ENCODE data around the gene MPP1.
"Not testable (repeated sequence)": the region's sequence is repeated elsewhere in the genome, so short reads cannot be mapped to it uniquely, and the experiment has no call there.

The MPP1 gene

DNA sequence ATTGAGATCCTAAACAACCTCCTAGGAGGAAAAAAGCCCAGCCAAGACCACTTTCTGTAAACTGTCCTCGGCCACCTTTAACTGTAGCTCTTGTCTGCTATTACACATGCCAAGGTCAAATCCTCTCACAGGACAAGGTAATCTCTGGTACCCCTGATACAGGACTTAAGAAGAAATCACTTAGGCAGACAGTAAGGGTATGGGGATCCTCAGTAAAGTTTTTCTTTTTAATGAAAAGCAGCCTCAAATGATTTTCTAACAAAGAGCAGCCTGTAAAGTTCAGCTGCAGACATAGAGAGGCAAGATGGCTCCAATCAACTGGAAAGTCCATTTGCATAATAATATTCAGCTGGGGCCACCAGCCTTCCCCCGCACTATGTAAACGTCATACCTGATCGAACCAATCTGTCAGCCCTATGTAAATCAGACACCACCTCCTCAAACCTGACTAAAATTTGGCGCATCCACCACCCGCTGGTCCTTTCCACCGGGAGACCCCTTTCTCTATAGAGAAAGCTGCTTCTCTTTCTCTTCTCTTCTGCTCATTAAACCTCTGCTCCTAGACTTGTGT, 14.6 kb upstream of the MPP1 start:
- no peak overlapping the region for H3K27ac Mint-ChIP-seq
- H3K36me3 Mint-ChIP-seq (ENCODE audit: low read depth) = no peaks in the 10 kb centered on the region
- H3K4me1 Mint-ChIP-seq (ENCODE audit: low read depth) = no peaks in the 10 kb centered on the region
- H3K27me3 Mint-ChIP-seq (ENCODE audit: low read depth) = peaks cover 7% of the 10 kb centered on the region
- H3K9me3 Mint-ChIP-seq = no peaks in the 10 kb centered on the region
- DNase-seq (ENCODE audit: low spot score) = no peak
- H3K4me3 Mint-ChIP-seq = no peak overlapping the region

DNA sequence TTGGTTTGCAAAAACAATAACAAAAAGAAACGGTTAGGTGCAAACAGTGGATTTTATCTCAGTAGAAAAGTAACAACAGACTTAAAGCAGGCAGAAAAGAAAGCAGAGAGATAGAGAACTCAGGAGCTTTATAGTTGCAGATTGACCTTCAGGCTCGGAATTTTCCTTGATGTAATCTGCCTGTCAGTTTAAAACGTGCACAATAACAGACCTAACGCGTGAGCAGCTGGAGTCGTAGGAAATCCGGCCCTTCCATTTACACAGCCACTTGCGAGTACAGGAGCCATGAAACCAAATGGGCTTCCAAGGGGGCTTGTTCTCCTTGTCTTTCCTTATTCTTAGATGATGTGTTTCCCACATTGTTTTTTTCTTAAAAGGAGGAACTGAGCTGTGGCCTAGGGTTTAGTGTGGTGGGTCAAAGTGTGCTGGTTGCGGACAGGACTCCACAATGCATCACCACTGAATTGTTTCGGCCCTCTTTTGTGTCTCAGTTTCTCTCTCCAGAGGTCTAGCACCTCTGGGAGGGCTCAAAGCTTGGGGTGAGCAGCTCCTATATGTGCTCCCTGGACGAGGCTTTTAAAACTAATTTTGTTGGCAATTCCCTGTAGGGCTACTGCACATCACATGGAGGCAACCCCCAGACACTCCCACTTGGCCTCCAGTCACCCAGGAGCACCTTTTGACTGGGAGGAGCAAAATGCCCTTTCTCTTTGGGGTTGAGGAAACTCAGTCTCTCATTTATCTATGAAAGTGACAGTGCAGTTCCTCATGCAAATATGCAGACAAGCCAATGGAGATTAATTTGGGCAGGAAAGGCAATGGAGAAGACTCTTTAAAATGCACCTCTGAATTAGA, 13.9 kb upstream of the MPP1 start:
- no peak for DNase-seq (ENCODE audit: low spot score)
- H3K27ac Mint-ChIP-seq = no peak overlapping the region
- no peaks in the 10 kb centered on the region for H3K4me1 Mint-ChIP-seq (ENCODE audit: low read depth)
- H3K27me3 Mint-ChIP-seq (ENCODE audit: low read depth) = peaks cover 7% of the 10 kb centered on the region
- H3K4me3 Mint-ChIP-seq = no peak overlapping the region
- no peaks in the 10 kb centered on the region for H3K36me3 Mint-ChIP-seq (ENCODE audit: low read depth)
- no peaks in the 10 kb centered on the region for H3K9me3 Mint-ChIP-seq

DNA sequence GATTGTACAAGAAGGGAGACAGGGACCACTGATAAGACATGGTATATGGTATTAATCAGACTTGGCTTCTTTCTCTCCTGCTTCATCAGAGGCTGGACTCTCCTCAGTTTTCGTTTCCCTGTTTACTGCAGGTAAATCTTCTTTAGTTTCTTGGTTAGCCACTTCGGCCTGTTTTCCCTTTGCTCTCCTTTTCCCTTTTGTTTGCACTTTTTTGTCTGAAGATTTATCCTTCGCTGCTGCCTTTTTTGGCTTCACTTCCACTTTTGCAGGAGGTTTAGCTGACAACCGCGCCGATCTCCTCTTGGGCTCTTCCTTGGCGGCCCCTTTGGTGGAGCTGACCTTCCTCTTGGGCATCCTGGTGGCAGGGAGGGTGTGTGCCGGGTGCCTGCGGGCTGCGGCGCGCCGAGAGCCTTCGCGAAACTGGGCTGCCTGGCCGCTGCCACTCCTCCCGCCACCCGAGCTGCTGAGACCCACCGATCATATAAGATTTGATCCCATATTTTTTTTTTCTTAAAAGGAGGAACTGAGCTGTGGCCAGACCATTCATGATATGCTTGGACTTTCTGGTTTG, 11.8 kb upstream of the MPP1 start:
- not testable (repeated sequence) for DNase-seq (ENCODE audit: low spot score)

DNA sequence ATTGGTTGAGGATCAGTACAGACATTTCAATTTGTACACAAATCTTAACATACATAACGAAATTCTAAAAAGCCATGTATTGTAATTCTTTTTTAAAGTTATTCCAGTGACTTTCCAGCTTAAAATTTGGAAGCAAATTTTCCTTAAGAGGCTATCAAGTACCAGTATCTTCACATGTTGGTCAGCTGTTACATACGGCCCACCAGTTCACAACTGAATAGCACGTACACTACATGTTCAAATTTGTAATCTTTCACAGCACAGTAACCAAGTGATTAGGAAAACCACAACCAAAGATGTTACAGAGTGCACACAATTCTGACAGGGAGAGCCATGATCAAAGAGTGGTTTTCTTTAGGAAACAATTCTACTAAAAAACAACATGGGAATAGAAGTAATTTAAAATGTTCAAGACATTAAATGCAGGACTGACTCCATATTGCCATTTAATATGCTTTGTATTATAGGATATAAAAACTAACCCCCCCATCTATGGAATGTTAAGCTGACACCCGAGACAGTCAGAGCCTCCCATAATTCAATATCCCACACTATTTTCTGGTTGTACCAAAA, 11.1 kb upstream of the MPP1 start:
- H3K27me3 Mint-ChIP-seq (ENCODE audit: low read depth) = peaks cover 10% of the 10 kb centered on the region
- H3K27ac Mint-ChIP-seq = not testable (repeated sequence)

More for the DNA sequence above, 11.8 kb upstream of the MPP1 start:
- H3K4me3 Mint-ChIP-seq; H3K9me3 Mint-ChIP-seq; H3K4me1 Mint-ChIP-seq (ENCODE audit: low read depth); H3K36me3 Mint-ChIP-seq (ENCODE audit: low read depth); H3K27ac Mint-ChIP-seq: not testable (repeated sequence)
- H3K27me3 Mint-ChIP-seq (ENCODE audit: low read depth) = peaks cover 12% of the 10 kb centered on the region

DNA sequence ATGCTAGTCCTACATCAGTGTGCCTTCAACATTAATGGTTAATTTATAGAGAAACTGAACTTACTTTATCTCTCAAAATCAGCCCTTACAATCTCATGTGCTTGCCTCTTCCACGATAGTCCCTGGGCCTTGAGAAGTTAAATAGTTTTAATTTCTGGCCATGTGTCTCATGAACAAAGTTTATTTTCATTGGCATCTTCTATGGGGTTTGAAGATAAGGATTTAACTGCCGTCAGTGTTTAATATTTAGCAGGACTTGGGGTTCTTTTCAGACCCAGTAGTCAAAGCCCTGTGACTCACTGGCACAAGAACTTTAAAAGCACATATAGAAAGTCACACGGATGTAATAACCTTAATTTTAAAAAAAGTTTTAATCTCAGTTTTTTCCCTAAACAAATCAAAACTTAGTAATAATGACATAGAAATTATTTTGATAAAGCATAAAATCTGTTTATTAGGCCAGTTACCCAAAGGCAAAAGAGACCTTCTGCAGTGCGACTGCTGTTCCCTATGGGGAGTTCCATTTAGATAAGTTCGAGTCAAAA, 10.1 kb upstream of the MPP1 start:
- peaks cover 9% of the 10 kb centered on the region for H3K27me3 Mint-ChIP-seq (ENCODE audit: low read depth)
- DNase-seq (ENCODE audit: low spot score) = no peak
- no peaks in the 10 kb centered on the region for H3K36me3 Mint-ChIP-seq (ENCODE audit: low read depth)
- H3K4me3 Mint-ChIP-seq = no peak overlapping the region
- no peak overlapping the region for H3K27ac Mint-ChIP-seq
- H3K4me1 Mint-ChIP-seq (ENCODE audit: low read depth) = peaks cover 6% of the 10 kb centered on the region
- no peaks in the 10 kb centered on the region for H3K9me3 Mint-ChIP-seq

More for the DNA sequence above, 11.1 kb upstream of the MPP1 start:
- H3K4me1 Mint-ChIP-seq (ENCODE audit: low read depth); DNase-seq (ENCODE audit: low spot score); H3K9me3 Mint-ChIP-seq; H3K4me3 Mint-ChIP-seq; H3K36me3 Mint-ChIP-seq (ENCODE audit: low read depth): not testable (repeated sequence)

DNA sequence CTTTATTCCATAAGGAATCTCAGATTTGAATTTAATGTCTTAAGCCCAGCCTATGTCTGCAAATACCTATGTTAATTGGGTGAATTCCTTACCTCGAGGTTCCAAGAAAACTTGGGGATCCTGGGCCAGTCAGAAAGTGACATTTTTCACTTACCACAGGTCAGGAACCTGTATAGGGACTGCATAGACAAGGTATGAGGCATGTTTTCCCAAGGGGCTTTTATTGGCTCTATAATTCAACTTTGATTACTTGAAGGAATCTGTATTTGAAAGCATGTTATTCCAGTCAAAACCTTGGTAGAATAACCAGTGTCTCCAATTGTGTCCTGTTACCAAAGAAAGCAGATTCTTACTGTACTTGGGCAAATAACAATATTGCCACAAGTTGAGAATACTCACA, 8.5 kb upstream of the MPP1 start:
- Mint-ChIP-seq H3K27me3 (ENCODE audit: low read depth) (peaks cover 9% of the 10 kb centered on the region), H3K36me3 (ENCODE audit: low read depth) (no peaks in the 10 kb centered on the region), H3K27ac (no peak overlapping the region), H3K4me3 (no peak overlapping the region), H3K4me1 (ENCODE audit: low read depth) (peaks cover 6% of the 10 kb centered on the region), H3K9me3 (no peaks in the 10 kb centered on the region)
- DNase-seq (ENCODE audit: low spot score) = no peak

DNA sequence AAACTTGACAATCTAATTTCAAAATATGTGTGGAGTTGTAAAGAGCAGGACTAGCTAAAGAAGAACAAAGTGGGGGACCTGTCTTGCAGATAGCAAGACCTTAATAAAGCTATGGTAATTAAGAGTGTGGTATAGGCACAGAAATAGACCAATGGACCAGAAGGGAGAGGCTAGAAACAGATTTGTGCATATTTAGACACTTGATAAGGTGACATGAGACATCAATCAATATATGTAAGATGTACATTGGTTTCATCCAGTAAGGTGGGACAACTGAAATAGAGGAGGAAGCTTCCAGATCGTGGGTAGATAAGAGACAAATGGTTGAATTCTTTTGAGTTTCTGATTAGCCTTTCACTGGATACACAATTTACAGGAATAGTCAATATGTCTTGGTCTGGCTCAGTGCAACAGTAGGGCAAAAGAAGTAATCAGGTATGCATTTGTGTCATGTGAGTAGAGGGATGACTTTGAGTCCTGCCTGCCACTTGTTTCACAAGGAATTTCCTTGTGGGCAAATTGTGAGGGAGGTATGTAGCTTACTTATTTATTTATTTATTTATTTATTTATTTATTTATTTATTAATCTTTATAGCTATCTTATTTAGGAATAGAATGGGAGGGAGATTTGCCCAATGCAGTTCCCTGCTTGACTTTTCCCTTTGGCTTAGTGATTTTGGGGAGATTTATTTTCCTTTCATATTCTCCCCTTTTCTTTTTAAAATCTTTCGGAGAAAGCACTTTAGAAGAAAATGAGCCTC, 7.2 kb upstream of the MPP1 start:
- DNase-seq (ENCODE audit: low spot score) = no peak
- no peak overlapping the region for H3K4me3 Mint-ChIP-seq
- H3K9me3 Mint-ChIP-seq = peaks cover 8% of the 10 kb centered on the region
- peaks cover 9% of the 10 kb centered on the region for H3K27me3 Mint-ChIP-seq (ENCODE audit: low read depth)
- peaks cover 1% of the 10 kb centered on the region for H3K36me3 Mint-ChIP-seq (ENCODE audit: low read depth)
- H3K4me1 Mint-ChIP-seq (ENCODE audit: low read depth) = peaks cover 6% of the 10 kb centered on the region
- H3K27ac Mint-ChIP-seq = no peak overlapping the region

DNA sequence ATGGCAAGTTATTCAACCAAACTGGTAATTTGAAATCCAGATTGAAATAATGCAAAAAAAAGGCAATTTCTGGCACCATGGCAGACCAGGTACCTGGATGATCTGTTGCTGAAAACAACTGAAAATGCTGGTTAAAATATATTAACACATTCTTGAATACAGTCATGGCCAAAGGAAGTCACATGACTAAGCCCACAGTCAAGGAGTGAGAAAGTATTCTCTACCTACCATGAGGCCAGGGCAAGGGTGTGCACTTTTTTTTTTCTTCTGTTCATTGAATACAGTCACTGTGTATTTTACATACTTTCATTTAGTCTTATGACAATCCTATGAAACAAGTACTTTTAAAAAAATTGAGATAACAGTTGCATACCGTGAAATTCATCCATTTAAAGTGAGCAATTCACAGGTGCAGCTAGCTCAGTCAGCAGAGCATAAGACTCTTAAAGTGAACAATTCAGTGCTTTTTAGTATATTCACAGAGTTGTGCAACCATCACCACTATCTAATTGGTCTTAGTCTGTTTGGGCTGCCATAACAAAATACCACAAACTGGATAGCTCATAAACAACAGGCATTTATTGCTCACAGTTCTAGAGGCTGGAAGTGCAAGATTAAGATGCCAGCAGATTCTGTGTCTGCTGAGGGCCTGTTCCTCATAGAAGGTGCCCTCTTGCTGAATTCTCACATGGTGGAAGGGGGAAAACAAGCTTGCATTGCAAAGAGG, 4.8 kb upstream of the MPP1 start:
- DNase-seq (ENCODE audit: low spot score) = no peak
- H3K27me3 Mint-ChIP-seq (ENCODE audit: low read depth) = peaks cover 5% of the 10 kb centered on the region
- peaks cover 4% of the 10 kb centered on the region for H3K36me3 Mint-ChIP-seq (ENCODE audit: low read depth)
- H3K4me3 Mint-ChIP-seq = no peak overlapping the region
- peaks cover 11% of the 10 kb centered on the region for H3K9me3 Mint-ChIP-seq
- no peak overlapping the region for H3K27ac Mint-ChIP-seq
- H3K4me1 Mint-ChIP-seq (ENCODE audit: low read depth) = peaks cover 10% of the 10 kb centered on the region

DNA sequence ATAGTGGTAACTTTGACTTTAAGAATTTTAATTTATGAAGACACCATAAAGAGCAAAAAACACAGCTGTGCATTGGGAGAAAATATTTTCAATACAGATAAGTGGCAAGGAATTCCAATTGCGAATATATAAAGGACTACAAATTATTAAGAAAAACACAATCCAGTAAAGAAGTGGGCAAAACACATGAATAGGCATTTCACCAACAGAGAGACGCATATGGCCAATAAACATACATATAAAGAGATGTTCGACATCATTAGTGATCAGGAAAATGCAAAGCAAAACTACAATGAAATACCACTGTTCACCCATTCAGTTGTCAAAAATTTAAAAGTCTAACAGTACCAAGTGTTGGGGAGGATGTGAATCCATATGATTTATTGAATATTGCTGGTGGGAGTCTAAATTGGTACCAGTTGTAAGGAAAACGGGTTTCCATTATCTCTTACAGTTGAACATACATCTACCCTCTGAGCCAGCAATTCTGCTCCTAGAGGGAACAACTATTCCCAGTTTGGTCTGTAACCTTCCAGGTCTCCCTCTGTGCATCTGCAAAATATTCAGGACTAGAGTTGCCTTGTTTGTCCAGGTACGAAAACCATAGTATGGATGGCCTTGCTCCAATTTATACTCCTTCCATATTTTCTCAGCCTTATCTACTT, 1.7 kb upstream of the MPP1 start:
- Mint-ChIP-seq H3K4me3 (no peak overlapping the region), H3K9me3 (peaks cover 11% of the 10 kb centered on the region), H3K4me1 (ENCODE audit: low read depth) (peaks cover 22% of the 10 kb centered on the region), H3K27ac (no peak overlapping the region), H3K27me3 (ENCODE audit: low read depth) (no peaks in the 10 kb centered on the region), H3K36me3 (ENCODE audit: low read depth) (peaks cover 4% of the 10 kb centered on the region)
- no peak for DNase-seq (ENCODE audit: low spot score)

DNA sequence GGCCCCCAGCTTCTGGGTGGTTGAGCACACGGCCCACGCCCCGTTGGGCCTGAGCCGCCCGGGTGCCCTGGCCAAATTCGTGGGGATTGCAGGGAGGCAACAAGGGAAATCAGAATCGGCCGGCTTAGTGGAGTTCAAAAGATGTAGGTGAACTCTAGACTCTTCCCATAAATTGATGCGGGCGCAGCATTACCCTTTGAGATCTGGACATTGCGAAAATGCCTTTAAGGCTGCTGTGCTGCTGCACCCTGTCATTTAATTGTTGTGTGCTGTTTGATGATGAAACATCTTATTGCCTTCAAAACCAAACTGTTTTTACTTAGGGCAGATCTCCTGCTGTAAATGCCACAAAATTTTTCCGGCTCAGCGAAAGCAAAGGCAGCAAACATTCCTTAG, 409 bp upstream of the MPP1 start:
- H3K36me3 Mint-ChIP-seq (ENCODE audit: low read depth) = peaks cover 4% of the 10 kb centered on the region
- H3K4me3 Mint-ChIP-seq = peak overlapping the region; percentile 83
- peaks cover 31% of the 10 kb centered on the region for H3K4me1 Mint-ChIP-seq (ENCODE audit: low read depth)
- DNase-seq (ENCODE audit: low spot score) = no peak
- H3K9me3 Mint-ChIP-seq = peaks cover 11% of the 10 kb centered on the region
- peak overlapping the region; percentile 62 for H3K27ac Mint-ChIP-seq
- no peaks in the 10 kb centered on the region for H3K27me3 Mint-ChIP-seq (ENCODE audit: low read depth)

DNA sequence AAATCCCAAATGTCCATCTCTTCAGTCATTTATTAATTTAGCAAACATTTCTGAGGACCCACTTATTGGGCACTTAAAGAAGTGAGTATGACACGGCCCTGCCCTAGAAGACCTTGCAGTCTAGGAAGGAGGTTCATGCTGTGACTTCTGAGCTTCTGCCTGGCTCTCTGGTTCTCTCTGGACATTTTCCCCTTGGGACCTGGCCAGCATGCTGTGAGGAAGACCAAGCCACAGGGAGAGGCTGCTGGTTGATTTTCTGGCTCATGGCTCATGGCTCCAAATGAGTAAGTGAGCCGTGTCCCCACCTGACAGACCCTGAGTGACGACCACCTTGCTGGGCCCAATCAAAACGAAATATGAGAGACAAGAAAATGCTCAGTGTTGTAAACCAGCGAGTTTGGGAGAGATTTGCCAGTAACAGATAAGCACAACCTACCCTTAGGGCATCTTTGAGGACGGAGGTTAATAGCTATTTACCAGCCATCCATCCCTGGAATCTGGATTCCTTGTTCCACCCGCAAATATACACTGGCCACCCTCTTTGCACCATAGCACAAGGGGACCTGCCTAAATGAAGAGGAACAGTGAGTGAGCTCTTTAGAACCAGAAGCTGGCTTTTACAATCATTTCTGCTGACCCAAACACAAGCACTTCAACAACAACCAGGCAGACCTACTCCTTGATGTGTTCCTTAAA, 876 bp downstream of the MPP1 start:
- H3K9me3 Mint-ChIP-seq = peaks cover 11% of the 10 kb centered on the region
- peak overlapping the region; percentile 74 for H3K27ac Mint-ChIP-seq
- no peak for DNase-seq (ENCODE audit: low spot score)
- H3K36me3 Mint-ChIP-seq (ENCODE audit: low read depth) = peaks cover 4% of the 10 kb centered on the region
- peak overlapping the region; percentile 91 for H3K4me3 Mint-ChIP-seq
- H3K27me3 Mint-ChIP-seq (ENCODE audit: low read depth) = no peaks in the 10 kb centered on the region
- peaks cover 44% of the 10 kb centered on the region for H3K4me1 Mint-ChIP-seq (ENCODE audit: low read depth)

DNA sequence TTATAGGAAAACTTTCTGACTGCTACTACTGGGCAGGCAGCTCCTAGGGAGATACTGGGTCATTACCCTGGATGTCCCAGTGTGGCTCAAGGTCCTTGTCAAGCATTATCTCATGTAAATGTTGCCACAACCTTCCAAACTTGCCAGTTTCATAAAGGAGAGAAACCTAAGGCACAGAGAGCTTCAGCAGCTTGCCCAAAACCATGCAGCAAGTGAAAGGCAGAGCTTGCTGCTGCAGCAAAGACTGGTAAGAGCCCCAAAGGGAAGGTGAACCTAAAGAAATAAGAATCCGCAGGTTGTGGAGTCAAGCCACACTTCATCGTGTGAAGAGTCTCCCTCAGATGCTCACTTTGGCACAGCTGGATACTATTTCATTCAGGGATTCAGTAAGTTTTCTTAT, 2.3 kb downstream of the MPP1 start:
- peaks cover 56% of the 10 kb centered on the region for H3K4me1 Mint-ChIP-seq (ENCODE audit: low read depth)
- no peaks in the 10 kb centered on the region for H3K27me3 Mint-ChIP-seq (ENCODE audit: low read depth)
- DNase-seq (ENCODE audit: low spot score) = no peak
- H3K36me3 Mint-ChIP-seq (ENCODE audit: low read depth) = peaks cover 7% of the 10 kb centered on the region
- peak overlapping the region; percentile 77 for H3K27ac Mint-ChIP-seq
- H3K4me3 Mint-ChIP-seq = peak overlapping the region; percentile 91
- H3K9me3 Mint-ChIP-seq = peaks cover 8% of the 10 kb centered on the region

All from T-helper 2 cell treated with Interferon-gamma antibody and Interleukin-4, amounts not matched to agents 5 μg/mL and 100 μg/mL, for 36 hours (primary cell).